Left ventricle myocardium inferior (tissue), 1 donor: ENCODE measurements around the gene RNF20. TPM values are rescaled to one million over a fixed set of nuclear protein-coding genes. Genes with fewer than 3 reads are reported as not detected.

Source experiments
- DNase-seq: peaks from one replicate; pipeline ENCODE4 v3.0.0-alpha.2; 2020
- H3K27ac ChIP-seq: fragments of 200-600 bp; replicated peaks from 2 replicates; pipeline ENCODE4 v1.8.0; 2021
- H3K27me3 ChIP-seq: fragments of 200-600 bp; 2 replicates; pipeline ENCODE4 v1.8.0; 2021; ENCODE audit warnings: low read depth
- H3K36me3 ChIP-seq: fragments of 200-600 bp; 2 replicates; pipeline ENCODE4 v1.8.0; 2021
- H3K4me1 ChIP-seq: fragments of 200-600 bp; 2 replicates; pipeline ENCODE4 v1.8.0; 2021
- H3K4me3 ChIP-seq: fragments of 200-600 bp; 2 replicates; pipeline ENCODE4 v1.8.0; 2021; ENCODE audit warnings: mild to moderate bottlenecking, moderate library complexity
- H3K9me3 ChIP-seq: fragments of 200-600 bp; replicated peaks from 2 replicates; pipeline ENCODE4 v1.8.0; 2021
- CTCF ChIP-seq: fragments of 200-600 bp; IDR thresholded peaks from 2 replicates; pipeline ENCODE4 v1.8.0; 2021; ENCODE audit warnings: antibody characterized with exemption, mild to moderate bottlenecking, borderline replicate concordance
- intact Hi-C: fragments of 100-400 bp; cut with micrococcal nuclease; formaldehyde crosslinking; loops from one replicate; pipeline ENCODE4 v1.11.0; 2022
- long read RNA-seq: library from polyadenylated mRNA; unstranded; transcript quantifications from one replicate; pipeline ENCODE4 v2.0.0, GENCODE V29; 2021
- total RNA-seq: library from RNA; stranded (reverse); fragmentation: NEBNext Ultra II Directional; extraction: Animal tissue kit (Norgen Biotek cat#: 25700); gene quantifications from one replicate; pipeline ENCODE4 v1.2.1, GENCODE V29; 2021
- donor health status: DM: no; HTN: yes; CAD: no; lungs with severe emphysema.

Gene RNF20
- total RNA-seq, result 55.4 TPM
- long read RNA-seq, transcript RNF20-202 (20 exons, 3,940 nt), result major isoform, 89 of 106 reads
- long read RNA-seq, partial matches to known transcripts, result 12 of 106 reads
- long read RNA-seq, other reads (novel, unspliced or antisense), result 5 of 106 reads

DNA sequence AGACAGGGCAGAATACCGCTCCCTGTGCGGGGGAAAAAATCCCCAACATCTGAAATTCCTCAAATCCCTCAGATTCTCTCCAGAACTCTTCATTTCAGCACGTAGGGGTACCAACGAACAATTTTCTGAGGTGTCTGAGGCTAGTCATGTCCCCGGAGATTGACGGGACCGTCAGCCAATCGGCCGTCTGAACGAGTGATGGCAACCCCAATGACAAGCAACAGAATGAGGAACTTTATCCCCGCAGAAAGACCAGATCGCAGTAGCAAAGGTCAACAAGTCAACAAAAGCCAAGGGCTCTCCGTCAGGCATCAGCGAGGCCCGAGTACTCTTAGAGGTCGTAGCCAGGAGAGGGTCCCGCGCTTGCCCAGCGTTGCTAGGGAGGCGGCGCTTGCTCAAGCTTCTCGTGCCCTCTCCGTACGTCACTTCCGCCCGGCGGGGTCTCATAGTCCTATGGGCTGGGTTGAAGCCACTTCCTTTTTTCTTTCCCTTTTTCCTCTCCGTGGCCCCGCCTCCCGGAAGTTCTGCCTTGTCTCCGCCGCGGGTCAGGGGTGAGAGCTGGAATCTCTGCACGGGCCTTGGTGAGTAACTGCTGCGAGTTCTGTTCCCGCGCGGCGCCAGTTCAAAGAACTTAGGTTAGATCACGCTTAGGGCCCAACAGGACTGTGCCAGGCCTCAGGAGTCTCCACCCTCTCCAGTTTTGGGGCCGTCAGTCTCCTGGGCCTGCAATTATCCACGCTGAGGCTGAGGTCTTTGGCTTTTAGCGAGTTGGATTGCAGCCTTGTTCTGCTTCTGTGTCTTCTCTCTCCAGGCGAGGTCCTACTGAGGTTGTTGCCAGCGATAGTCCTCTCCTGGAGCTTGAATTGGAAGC, at the start of gene RNF20:
RNF20 (plus strand) TSS at position 520 of the 871 bp plus-strand sequence. CDS start 1,571 bp downstream, outside the sequence.
- intact Hi-C loops, result loop anchor here (5.0 to 10.0 kb wide), 2 partner anchors 76 to 129 kb away; no protein-coding TSS in a partner anchor
- Histone ChIP-seq H3K4me3 (peak within 1 kb of the TSS; percentile 82), H3K27ac (peak within 1 kb of the TSS; percentile 91), H3K9me3 (no peaks in the 10 kb centered on the region), H3K4me1 (peaks cover 53% of the 10 kb centered on the region), H3K27me3 (no peaks in the 10 kb centered on the region), H3K36me3 (peaks cover 24% of the 10 kb centered on the region)
- no peak for TF ChIP-seq CTCF
- DNase-seq, result peak; percentile 100

GRCh38 chr9:101484046-101484445, 49.6 kb upstream of the RNF20 start:
- Histone ChIP-seq H3K9me3 (no peaks in the 10 kb centered on the region), H3K36me3 (no peaks in the 10 kb centered on the region), H3K4me3 (no peak overlapping the region), H3K4me1 (peaks cover 88% of the 10 kb centered on the region), H3K27me3 (peaks cover 10% of the 10 kb centered on the region), H3K27ac (no peak overlapping the region)
- intact Hi-C loops, result no loop called here
- DNase-seq, result no peak
- no peak for TF ChIP-seq CTCF

DNA sequence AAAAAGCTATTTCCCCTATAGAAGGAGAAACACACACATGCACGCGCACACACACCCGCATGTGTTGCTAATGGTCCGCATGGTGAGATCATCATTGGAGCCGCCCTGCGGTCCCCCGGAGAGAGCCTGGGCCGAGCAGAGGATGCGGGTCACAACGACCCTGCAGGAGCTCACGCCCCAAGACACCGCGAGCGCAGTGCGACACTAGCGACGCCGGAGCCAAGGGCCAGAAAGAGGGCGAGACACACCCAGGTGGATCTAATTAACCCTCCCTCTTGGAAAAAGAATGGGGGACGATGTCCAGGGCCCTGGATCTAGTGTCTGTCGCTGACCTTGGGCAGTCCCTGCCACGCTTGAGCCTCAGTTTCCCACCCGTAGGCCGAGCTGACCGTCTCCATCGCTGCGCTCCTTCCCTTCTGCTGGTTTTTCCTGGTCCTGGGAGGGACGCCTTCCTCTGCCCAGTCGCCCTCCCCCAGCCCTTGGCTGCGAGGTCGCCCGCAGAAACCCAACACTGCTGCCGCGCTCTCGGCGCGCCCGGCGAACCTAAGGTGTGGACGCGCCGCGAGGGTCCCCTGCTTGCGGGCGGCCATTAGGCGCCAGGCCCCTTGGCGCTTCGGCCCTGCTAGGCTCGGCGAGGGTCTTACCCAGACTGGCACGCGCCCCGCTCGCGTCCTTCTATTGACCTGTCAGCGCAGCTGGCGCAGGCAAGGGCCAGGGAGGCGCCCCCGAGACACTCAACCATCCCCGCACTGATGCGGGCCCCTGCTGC, 47.5 kb upstream of the RNF20 start:
- intact Hi-C loops, result no loop called here
- Histone ChIP-seq H3K27me3 (peaks cover 10% of the 10 kb centered on the region), H3K4me3 (peak overlapping the region; percentile 91), H3K9me3 (no peaks in the 10 kb centered on the region), H3K36me3 (no peaks in the 10 kb centered on the region), H3K4me1 (peaks cover 67% of the 10 kb centered on the region), H3K27ac (peak overlapping the region; percentile 96)
- DNase-seq, result peak; percentile 41
- TF ChIP-seq CTCF, result no peak

- peak; percentile 46 for DNase-seq
- no peak for TF ChIP-seq CTCF
- H3K36me3 ChIP-seq, result no peaks in the 10 kb centered on the region
- peak overlapping the region; percentile 91 for H3K4me3 ChIP-seq
- H3K27me3 ChIP-seq, result peaks cover 10% of the 10 kb centered on the region
- H3K27ac ChIP-seq, result peak overlapping the region; percentile 96
- H3K9me3 ChIP-seq, result peaks cover under 1% of the 10 kb centered on the region
- intact Hi-C loops, result no loop called here
- H3K4me1 ChIP-seq, result peaks cover 60% of the 10 kb centered on the region
Observed at GRCh38 chr9:101486693-101487442, 46.8 kb upstream of the RNF20 start.

- Histone ChIP-seq H3K27ac (peak overlapping the region; percentile 96), H3K9me3 (peaks cover 6% of the 10 kb centered on the region), H3K4me1 (peaks cover 54% of the 10 kb centered on the region), H3K27me3 (peaks cover 10% of the 10 kb centered on the region), H3K36me3 (no peaks in the 10 kb centered on the region), H3K4me3 (peak overlapping the region; percentile 91)
- TF ChIP-seq CTCF, result no peak
- no peak for DNase-seq
- intact Hi-C loops, result no loop called here
Observed at GRCh38 chr9:101487443-101487840, 46.2 kb upstream of the RNF20 start.
